Ovary (tissue), 9 donors: ENCODE data around the gene PGAM5. TPM values are rescaled to one million over a fixed set of nuclear protein-coding genes. Genes with fewer than 3 reads are reported as not detected.

ENCODE experiments used
- DNase-seq, 5 donors: peaks; one replicate each; pipeline ENCODE4 v3.0.0-alpha.2; 2019 to 2020
- H3K27ac ChIP-seq, 2 donors: fragments of 200-600 bp; one replicate each; pipeline versions ENCODE4 v1.5.1 to v1.8.0; 2019 to 2022
- H3K27me3 ChIP-seq: fragments of 200-600 bp; one replicate; pipeline ENCODE4 v1.8.0; 2022
- H3K36me3 ChIP-seq: fragments of 200-600 bp; sonication (generic); one replicate; pipeline ENCODE4 v1.5.1; 2019
- H3K4me1 ChIP-seq: one replicate; pipeline ENCODE4 v1.8.1; 2013; ENCODE audit warnings: mild to moderate bottlenecking, moderate library complexity; ENCODE audit not compliant: insufficient read depth
- H3K4me3 ChIP-seq: fragments of 200-600 bp; sonication (generic); one replicate; pipeline ENCODE4 v1.5.1; 2017
- H3K9me3 ChIP-seq, 2 donors: fragments of 200-600 bp in 1 of 2; sonication (generic) in 1 of 2; one replicate each; pipeline versions ENCODE4 v1.5.1 to v1.8.1; 2013 to 2019; ENCODE audit warnings: mild to moderate bottlenecking in 1 of 2, moderate library complexity in 1 of 2
- CTCF ChIP-seq, 3 donors: fragments of 450-650 bp in 2 of 3; fragments of 200-600 bp in 1 of 3; IDR thresholded peaks; one replicate each; pipeline versions ENCODE4 v1.5.1 to v1.8.0; 2016 to 2022; ENCODE audit warnings: antibody characterized with exemption in 3 of 3, mild to moderate bottlenecking in 1 of 3
- EP300 ChIP-seq: sonication (generic); formaldehyde crosslinking; IDR thresholded peaks from one replicate; pipeline ENCODE4 v1.6.1; 2017; ENCODE audit warnings: antibody characterized with exemption
- POLR2A ChIP-seq: fragments of 450-650 bp; IDR thresholded peaks from one replicate; pipeline ENCODE4 v1.6.1; 2017; ENCODE audit warnings: antibody characterized with exemption, mild to moderate bottlenecking, moderate library complexity
- WGBS, 3 donors: extraction: QIAGEN DNeasy Blood & Tissue Kit in 1 of 3; methylation state at CpG; one replicate each; pipeline versions ENCODE4 v1.1.5 to v1.1.7; 2013 to 2017; 5-methylcytosine and 5-hydroxymethylcytosine counted together
- intact Hi-C, 4 donors: fragments of 100-400 bp; cut with DNase I; formaldehyde crosslinking; loops; one replicate each; pipeline versions ENCODE4 v1.11.0 to v1.15.1; 2022 to 2023
- polyA plus RNA-seq, 2 donors: library from polyadenylated mRNA; stranded (reverse); fragments of 200-250 nt in 1 of 2; fragments of 350-450 nt in 1 of 2; fragmentation: Illumina TruSeq in 1 of 2; extraction: RNeasy Lipid Tissue Mini Kit (QIAGEN cat#74804) in 1 of 2; gene quantifications; one replicate each; pipeline ENCODE4 v1.2.3, GENCODE V29; 2013 to 2014
- total RNA-seq, 7 donors: library from RNA; depleted of rRNA in 2 of 7; stranded (reverse); fragments of >200 nt in 2 of 7; fragmentation: NEBNext Ultra II Directional in 3 of 7; extraction: Animal tissue kit (Norgen Biotek cat#: 25700) in 3 of 7; gene quantifications; one replicate each; pipeline versions ENCODE4 v1.1.0 to v1.2.4, GENCODE V29; 2016 to 2023
- donor health status: DM: no; HTN: no; CAD: no; lungs with moderate emphysema.
- donor health status: DM: no; HTN: no; CAD: no.
- donor health status: Bipolar disorder and iron deficiency.
- donor health status: DM: yes; HTN: yes; CAD: no.
- donor health status: DM: no; HTN: no; CAD: no.
- donor health status: DM: yes; HTN: yes; CAD: no.

The PGAM5 gene
- total and polyA plus RNA-seq, 9 donors = 8.0 to 33.9 (median 18.9) TPM

- DNase-seq = no peak
- no peak overlapping the region for H3K4me3 ChIP-seq
- H3K27ac ChIP-seq = no peak overlapping the region
- H3K9me3 ChIP-seq = no peaks in the 10 kb centered on the region
- H3K4me1 ChIP-seq = no peaks in the 10 kb centered on the region
- H3K36me3 ChIP-seq = no peaks in the 10 kb centered on the region
- no peaks in the 10 kb centered on the region for H3K27me3 ChIP-seq
- no peak for TF ChIP-seq EP300
- WGBS, 3 donors = 90 to 93% (median 90%) methylated on average over 5 to 15 of the region's 15 CpGs
- intact Hi-C loops = no loop called here
Measured at GRCh38 chr12:132736913-132737312, 26.3 kb downstream of the PGAM5 start.

GRCh38 chr12:132739600-132740312, 29.1 kb downstream of the PGAM5 start:
- intact Hi-C loops = no loop called here
- Histone ChIP-seq H3K9me3 (no peaks in the 10 kb centered on the region), H3K27ac (no peak overlapping the region), H3K36me3 (no peaks in the 10 kb centered on the region), H3K4me1 (no peaks in the 10 kb centered on the region), H3K27me3 (no peaks in the 10 kb centered on the region), H3K4me3 (no peak overlapping the region)
- no peak for TF ChIP-seq POLR2A
- 85 to 88% (median 86%) methylated on average over 19 of the region's 19 CpGs for WGBS, 3 donors
- DNase-seq = no peak

GRCh38 chr12:132740313-132740646, 29.6 kb downstream of the PGAM5 start:
- Histone ChIP-seq H3K4me3 (no peak overlapping the region), H3K36me3 (no peaks in the 10 kb centered on the region), H3K27ac (no peak overlapping the region), H3K27me3 (no peaks in the 10 kb centered on the region), H3K4me1 (no peaks in the 10 kb centered on the region), H3K9me3 (no peaks in the 10 kb centered on the region)
- WGBS, 3 donors = 85 to 91% (median 86%) methylated on average over 6 of the region's 6 CpGs
- intact Hi-C loops = no loop called here
- DNase-seq = no peak
- TF ChIP-seq EP300 (no peak), POLR2A (no peak), CTCF (IDR thresholded peaks at IDR 0.05) (no peak)

GRCh38 chr12:132740652-132741051, 30.0 kb downstream of the PGAM5 start:
- intact Hi-C loops = no loop called here
- no peak for TF ChIP-seq CTCF (IDR thresholded peaks at IDR 0.05)
- TF ChIP-seq POLR2A = no peak
- no peak for TF ChIP-seq EP300
- WGBS, 3 donors = 81 to 84% (median 83%) methylated on average over 11 of the region's 11 CpGs
- Histone ChIP-seq H3K36me3 (no peaks in the 10 kb centered on the region), H3K4me3 (no peak overlapping the region), H3K27ac (no peak overlapping the region), H3K27me3 (no peaks in the 10 kb centered on the region), H3K9me3 (no peaks in the 10 kb centered on the region), H3K4me1 (no peaks in the 10 kb centered on the region)
- DNase-seq = no peak

- H3K27ac ChIP-seq = no peak overlapping the region
- no peaks in the 10 kb centered on the region for H3K27me3 ChIP-seq
- no peak for DNase-seq
- intact Hi-C loops = no loop called here
- H3K4me1 ChIP-seq = no peaks in the 10 kb centered on the region
- H3K9me3 ChIP-seq = no peaks in the 10 kb centered on the region
- no peak overlapping the region for H3K4me3 ChIP-seq
- no peaks in the 10 kb centered on the region for H3K36me3 ChIP-seq
- 85 to 88% (median 86%) methylated on average over 8 of the region's 8 CpGs for WGBS, 3 donors
- TF ChIP-seq CTCF (IDR thresholded peaks at IDR 0.05) = no peak
- no peak for TF ChIP-seq POLR2A
- no peak for TF ChIP-seq EP300
Measured at GRCh38 chr12:132741620-132742019, 31.0 kb downstream of the PGAM5 start.
